GM12878 (cell line): Measurements from ENCODE around the gene RARB. TPM values are rescaled to one million over a fixed set of nuclear protein-coding genes. Genes with fewer than 3 reads are reported as not detected.

Experiments
- ATAC-seq: fragments of 200-7000 bp; cut with Tn5 transposase; 3 replicates; pipeline ENCODE4 v1.9.1; 2020; ENCODE audit warnings: mild to moderate bottlenecking, moderate library complexity
- BruUV-seq: library from RNA; stranded (reverse); fragments of 400-500 nt; replicated peaks from 2 replicates; lab custom pipeline; 2021; lab: Mats Ljungman, UMichigan
- CTCF ChIA-PET: fragments of 300-600 bp; sonication (Branson Sonifier 250); formaldehyde crosslinking; extraction: SDS; loops from one replicate; lab custom pipeline; 2021; ENCODE audit warnings: inconsistent platforms; lab: Yijun Ruan, JAX
- POLR2A ChIA-PET: fragments of 350-600 bp; formaldehyde crosslinking; extraction: SDS; loops from one replicate; lab custom pipeline; 2021; ENCODE audit warnings: inconsistent platforms; lab: Charles Lee
- RAD21 ChIA-PET: fragments of 300-600 bp; sonication (Branson Sonifier 250); formaldehyde crosslinking; loops from one replicate; lab custom pipeline; 2023; ENCODE audit warnings: antibody characterized with exemption; ENCODE audit not compliant: unreplicated experiment; lab: Charles Lee
- SMC1A ChIA-PET: fragments of 300-600 bp; sonication (Branson Sonifier 250); formaldehyde crosslinking; loops from one replicate; lab custom pipeline; 2023; ENCODE audit not compliant: unreplicated experiment, uncharacterized antibody; lab: Charles Lee
- DNase-seq: peaks from one replicate; pipeline ENCODE4 v3.0.0-alpha.2; 2011; ENCODE audit warnings: low read depth, low spot score
- FAIRE-seq: peaks from 3 replicates; lab custom pipeline; 2011; peaks lifted over from hg19 to GRCh38; lab: Jason Lieb, UNC
- H2AFZ ChIP-seq: 2 replicates; pipeline ENCODE4 v1.6.0; 2011; ENCODE audit warnings: low read depth, low read length, control low read depth; ENCODE audit not compliant: control insufficient read depth
- H3K27ac ChIP-seq: 2 replicates; pipeline ENCODE4 v1.5.1; 2011; ENCODE audit warnings: control low read depth; ENCODE audit not compliant: control insufficient read depth, insufficient read depth
- H3K27me3 ChIP-seq, 2 experiments: replicated peaks in 1 of 2; 2 replicates each; pipeline versions ENCODE4 v1.6.0 to v1.6.1; 2011; ENCODE audit warnings: low read length in 1 of 2; ENCODE audit not compliant: control insufficient read depth in 2 of 2, insufficient read depth in 2 of 2
- H3K36me3 ChIP-seq, 2 experiments: 2 replicates each; pipeline ENCODE4 v1.5.1; 2011; ENCODE audit warnings: low read length in 1 of 2; ENCODE audit not compliant: control insufficient read depth in 2 of 2, insufficient read depth in 2 of 2
- H3K4me1 ChIP-seq: 2 replicates; pipeline ENCODE4 v1.6.1; 2011; ENCODE audit warnings: mild to moderate bottlenecking, low read length, moderate library complexity, mixed read lengths; ENCODE audit not compliant: control insufficient read depth, insufficient read depth
- H3K4me2 ChIP-seq: 2 replicates; pipeline ENCODE4 v1.6.0; 2011; ENCODE audit warnings: control low read depth; ENCODE audit not compliant: control insufficient read depth, insufficient read depth
- H3K4me3 ChIP-seq: fragments of 200-600 bp; sonication (generic); 2 replicates; pipeline ENCODE4 v1.5.1; 2016
- H3K79me2 ChIP-seq: 2 replicates; pipeline ENCODE4 v1.6.0; 2011; ENCODE audit warnings: low read length; ENCODE audit not compliant: control insufficient read depth, insufficient read depth
- H3K9ac ChIP-seq: 2 replicates; pipeline ENCODE4 v1.8.0; 2011; ENCODE audit warnings: low read length, control low read depth, mixed read lengths; ENCODE audit not compliant: control insufficient read depth, insufficient read depth
- H3K9me3 ChIP-seq: replicated peaks from 3 replicates; pipeline ENCODE4 v1.5.1; 2011; ENCODE audit warnings: mild to moderate bottlenecking, low read length; ENCODE audit not compliant: control insufficient read depth, insufficient read depth
- H4K20me1 ChIP-seq: 2 replicates; pipeline ENCODE4 v1.6.0; 2011; ENCODE audit not compliant: control insufficient read depth, insufficient read depth
- ATF3 ChIP-seq: IDR thresholded peaks from 2 replicates; pipeline ENCODE4 v1.6.1; 2011; ENCODE audit warnings: low read depth, mild to moderate bottlenecking, low read length, moderate library complexity, borderline replicate concordance; ENCODE audit errors: extremely low read depth
- EED ChIP-seq: sonication (generic); IDR thresholded peaks from 2 replicates; pipeline ENCODE4 v1.6.1; 2016; ENCODE audit warnings: antibody characterized with exemption, low read depth
- HDAC2 ChIP-seq: fragments of 200-600 bp; sonication (generic); IDR thresholded peaks from 2 replicates; pipeline ENCODE4 v1.6.1; 2017
- MEF2B ChIP-seq: fragments of 450-650 bp; IDR thresholded peaks from 2 replicates; pipeline ENCODE4 v1.6.1; 2018; ENCODE audit warnings: mild to moderate bottlenecking, moderate library complexity; ENCODE audit not compliant: partially characterized antibody, poor library complexity, severe bottlenecking
- RBBP5 ChIP-seq: fragments of 200-600 bp; sonication (generic); conservative IDR thresholded peaks from 2 replicates; pipeline ENCODE4 v1.6.1; 2016
- RELA ChIP-seq: fragments of 450-650 bp; IDR thresholded peaks from 2 replicates; pipeline ENCODE4 v1.8.0; 2014; ENCODE audit warnings: borderline replicate concordance; ENCODE audit not compliant: partially characterized antibody
- USF1 ChIP-seq: IDR thresholded peaks from 2 replicates; pipeline ENCODE4 v1.6.1; 2011; ENCODE audit warnings: borderline replicate concordance, low read depth, mild to moderate bottlenecking, moderate library complexity, mixed read lengths, low read length; ENCODE audit not compliant: insufficient read depth; ENCODE audit errors: extremely low read length
- ZZZ3 ChIP-seq: IDR thresholded peaks from 2 replicates; pipeline ENCODE4 v1.6.1; 2011; ENCODE audit warnings: low read depth; ENCODE audit not compliant: control insufficient read depth, insufficient read length
- WGBS: methylation state at CpG from one replicate; pipeline ENCODE4 v1.1.6; 2016; ENCODE audit warnings: low lambda C conversion rate; ENCODE audit not compliant: insufficient replicate concordance, insufficient coverage; ENCODE audit errors: missing lambda C conversion rate; 5-methylcytosine and 5-hydroxymethylcytosine counted together
- in situ Hi-C: fragments of 300-500 bp; cut with MboI; formaldehyde crosslinking; loops from 9 replicates; pipeline ENCODE4 v1.14.3; 2018; ENCODE audit warnings: mixed read lengths
- intact Hi-C: fragments of 100-400 bp; cut with micrococcal nuclease; formaldehyde crosslinking; loops from one replicate; pipeline ENCODE4 v1.14.2; 2022; ENCODE audit not compliant: unreplicated experiment
- polyA plus RNA-seq, 11 experiments: library from polyadenylated mRNA; depleted of rRNA in 4 of 11; unstranded in 6 of 11; stranded (reverse) in 5 of 11; fragments of >200 nt; fragmentation: Nextera tagmentation in 4 of 11; fragmentation: Illumina TruSeq in 1 of 11; extraction: Ambion mirVana in 4 of 11; extraction: Trizol in 1 of 11; gene quantifications; 1 replicate in 1 of 11; 2 replicates in 10 of 11; pipeline versions ENCODE4 v1.2.1 to v1.2.3, GENCODE V29; 2011 to 2016; ENCODE audit warnings: inconsistent platforms in 2 of 11, missing spikeins in 2 of 11, low read depth in 1 of 11
- total RNA-seq, 4 experiments: library from RNA; depleted of rRNA in 3 of 4; stranded (reverse); fragments of >200 nt in 3 of 4; fragmentation: Illumina TruSeq in 1 of 4; extraction: Trizol in 1 of 4; gene quantifications; 2 replicates each; pipeline versions ENCODE4 v1.2.1 to v1.2.3, GENCODE V29; 2013 to 2021

The RARB gene
- total and polyA plus RNA-seq, 10 of the 15 experiments (the other 5 are each of a cell fraction or from before 2014, with no cell fraction given): 0.05 to 0.06 TPM; not detected in 8

- DNase-seq (no peak), FAIRE-seq (peak; percentile 57), ATAC-seq (no peak; the same call in 2 of the 3 replicates)
- ChIA-PET CTCF (no interaction called here), POLR2A (no interaction called here), RAD21 (no interaction called here), SMC1A (no interaction called here)
- Histone ChIP-seq H4K20me1 (no peaks in the 10 kb centered on the region), H3K4me1 (no peaks in the 10 kb centered on the region), H3K36me3 (no peaks in the 10 kb centered on the region), H2AFZ (no peak overlapping the region), H3K27me3 (no peaks in the 10 kb centered on the region), H3K79me2 (no peaks in the 10 kb centered on the region), H3K4me2 (no peak overlapping the region), H3K9ac (no peak overlapping the region), H3K27ac (no peak overlapping the region), H3K4me3 (no peak overlapping the region), H3K9me3 (no peaks in the 10 kb centered on the region)
- intact Hi-C loops (no loop called here), in situ Hi-C loops (no loop called here)
- WGBS: 73% methylated on average over 4 of the region's 4 CpGs
- no TSS peak for BruUV-seq
- TF ChIP-seq EED: no peak
- TF ChIP-seq USF1: no peak
- no peak for TF ChIP-seq RELA
- no peak for TF ChIP-seq HDAC2
- no peak for TF ChIP-seq ATF3
- TF ChIP-seq MEF2B: peak; percentile 28
- no peak for TF ChIP-seq RBBP5
- TF ChIP-seq ZZZ3: no peak
Observed at GRCh38 chr3:25396686-25397085, 31.4 kb upstream of the RARB start.
